Measurements from ENCODE around the gene P4HB.

Gene P4HB

GRCh38 chr17:81807210-81807719 lies 53.1 kb downstream of the P4HB start:
- DNase-seq = no peak

- DNase-seq = no peak
Measured at GRCh38 chr17:81806461-81807209, 53.7 kb downstream of the P4HB start.

GRCh38 chr17:81805707-81806460 lies 54.5 kb downstream of the P4HB start:
- DNase-seq = no peak

- DNase-seq = no peak
Measured at GRCh38 chr17:81804559-81805399, 55.6 kb downstream of the P4HB start.

- DNase-seq = no peak
Measured at GRCh38 chr17:81803728-81804558, 56.4 kb downstream of the P4HB start, which contains the start of gene GCGR. Gene GCGR, plus strand, starts transcription at chr17:81804150. Its CDS starts 4,869 bp downstream, at chr17:81809019.

- no peak for DNase-seq
Measured at GRCh38 chr17:81802856-81803643, 57.3 kb downstream of the P4HB start.

- no peak for DNase-seq
Measured at GRCh38 chr17:81802048-81802758, 58.1 kb downstream of the P4HB start.

- DNase-seq = no peak
Measured at GRCh38 chr17:81801327-81801726, 59.0 kb downstream of the P4HB start.

- no peak for DNase-seq
Measured at GRCh38 chr17:81794509-81794908, 65.8 kb downstream of the P4HB start.

- no peak for DNase-seq
Measured at GRCh38 chr17:81794074-81794476, 66.3 kb downstream of the P4HB start.
